OCI-LY1 (cell line): Measurements from ENCODE around the gene AJAP1.

Experiments
- H2AFZ ChIP-seq: fragments of 200-600 bp; sonication (generic), shearing (Covaris generic); 2 replicates; pipeline ENCODE4 v1.6.0; 2014; ENCODE audit warnings: antibody characterized with exemption, mild to moderate bottlenecking, low read length
- H3F3A ChIP-seq: fragments of 200-600 bp; sonication (generic), shearing (Covaris generic); 2 replicates; pipeline ENCODE4 v1.6.0; 2014; ENCODE audit warnings: mild to moderate bottlenecking, antibody characterized with exemption, low read length, moderate library complexity; ENCODE audit not compliant: insufficient read depth
- H3K27ac ChIP-seq: fragments of 200-600 bp; sonication (generic); 2 replicates; pipeline ENCODE4 v1.5.1; 2014; ENCODE audit warnings: low read length, mixed run types, mild to moderate bottlenecking, low read depth; ENCODE audit not compliant: poor library complexity, severe bottlenecking
- H3K27me3 ChIP-seq: fragments of 200-600 bp; sonication (generic); 2 replicates; pipeline ENCODE4 v1.6.0; 2014; ENCODE audit warnings: antibody characterized with exemption, mild to moderate bottlenecking, low read length, moderate library complexity; ENCODE audit not compliant: insufficient read depth
- H3K36me3 ChIP-seq: fragments of 200-600 bp; sonication (generic); 2 replicates; pipeline ENCODE4 v1.6.1; 2014; ENCODE audit warnings: mild to moderate bottlenecking, antibody characterized with exemption, low read length, moderate library complexity, mixed read lengths; ENCODE audit not compliant: insufficient read depth
- H3K4me1 ChIP-seq: fragments of 200-600 bp; sonication (generic); 2 replicates; pipeline ENCODE4 v1.5.1; 2014; ENCODE audit warnings: mild to moderate bottlenecking, low read length, moderate library complexity; ENCODE audit not compliant: insufficient read depth, severe bottlenecking
- H3K4me2 ChIP-seq: fragments of 200-600 bp; sonication (generic), shearing (Covaris generic); 2 replicates; pipeline ENCODE4 v1.6.1; 2014; ENCODE audit warnings: low read length
- H3K4me3 ChIP-seq: fragments of 200-600 bp; sonication (generic); 2 replicates; pipeline ENCODE4 v1.5.1; 2014; ENCODE audit warnings: low read length, low read depth, mild to moderate bottlenecking, mixed read lengths; ENCODE audit not compliant: poor library complexity, severe bottlenecking
- H3K79me2 ChIP-seq: fragments of 200-600 bp; shearing (Covaris generic); 2 replicates; pipeline ENCODE4 v1.6.1; 2016; ENCODE audit warnings: mixed run types, low read length, mixed read lengths; ENCODE audit not compliant: insufficient read depth
- H3K9ac ChIP-seq: fragments of 200-600 bp; sonication (generic), shearing (Covaris generic); 2 replicates; pipeline ENCODE4 v1.6.1; 2014; ENCODE audit warnings: mild to moderate bottlenecking, low read length, mixed read lengths
- H3K9me2 ChIP-seq: fragments of 200-600 bp; sonication (generic), shearing (Covaris generic); 2 replicates; pipeline ENCODE4 v1.6.1; 2014; ENCODE audit warnings: low read depth, mild to moderate bottlenecking, low read length, mixed read lengths
- H3K9me3 ChIP-seq: fragments of 200-600 bp; shearing (Covaris generic); 2 replicates; pipeline ENCODE4 v1.6.1; 2014; ENCODE audit warnings: low read length, mixed read lengths
- H4K20me1 ChIP-seq: fragments of 200-600 bp; sonication (generic), shearing (Covaris generic); 2 replicates; pipeline ENCODE4 v1.6.0; 2016; ENCODE audit warnings: mild to moderate bottlenecking, low read length; ENCODE audit not compliant: insufficient read depth
- CTCF ChIP-seq: fragments of 200-600 bp; sonication (generic), shearing (Covaris generic); IDR thresholded peaks from 2 replicates; pipeline ENCODE4 v1.5.1; 2017; ENCODE audit warnings: mild to moderate bottlenecking, antibody characterized with exemption, low read length, moderate library complexity, mixed read lengths
- EZH2 ChIP-seq: fragments of 200-600 bp; sonication (generic), shearing (Covaris generic); IDR thresholded peaks from 2 replicates; pipeline ENCODE4 v1.8.0; 2017; ENCODE audit warnings: borderline replicate concordance, mixed run types, mild to moderate bottlenecking, antibody characterized with exemption, low read length, moderate library complexity, mixed read lengths

AJAP1 gene

GRCh38 chr1:4767308-4767707, 112.9 kb downstream of the AJAP1 start:
- no peak for TF ChIP-seq EZH2
- TF ChIP-seq CTCF, result no peak
- no peaks in the 10 kb centered on the region for H3K9me2 ChIP-seq
- H3K79me2 ChIP-seq, result no peaks in the 10 kb centered on the region
- no peak overlapping the region for H3K4me3 ChIP-seq
- no peaks in the 10 kb centered on the region for H3F3A ChIP-seq
- no peak overlapping the region for H3K4me2 ChIP-seq
- H3K36me3 ChIP-seq, result no peaks in the 10 kb centered on the region
- no peaks in the 10 kb centered on the region for H3K27me3 ChIP-seq
- H3K27ac ChIP-seq, result no peak overlapping the region
- H3K9me3 ChIP-seq, result no peaks in the 10 kb centered on the region
- no peak overlapping the region for H2AFZ ChIP-seq
- no peaks in the 10 kb centered on the region for H3K4me1 ChIP-seq
- no peaks in the 10 kb centered on the region for H4K20me1 ChIP-seq
- no peak overlapping the region for H3K9ac ChIP-seq

DNA sequence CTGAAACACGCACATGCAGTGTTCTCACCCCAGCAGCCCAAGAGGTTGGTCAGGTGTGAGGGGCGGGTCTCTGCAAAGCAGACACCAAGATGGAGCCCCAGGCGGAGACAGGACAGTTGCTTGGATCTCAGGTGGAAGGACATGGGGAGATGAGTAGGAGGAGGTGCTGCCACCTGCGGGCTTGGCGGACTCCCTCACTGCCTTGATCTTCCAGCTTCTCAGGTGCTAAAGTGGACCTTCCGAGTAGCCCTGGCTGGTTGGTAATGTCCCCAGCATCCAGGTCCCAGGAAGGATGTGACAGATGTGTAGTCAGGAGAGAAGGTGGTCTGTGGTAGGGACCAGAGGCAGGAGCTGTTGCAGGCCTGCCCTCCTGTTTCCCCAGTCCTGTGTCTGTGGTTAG, 114.1 kb downstream of the AJAP1 start:
- Histone ChIP-seq H3K27ac (no peak overlapping the region), H2AFZ (no peak overlapping the region), H3K4me3 (no peak overlapping the region), H3K79me2 (no peaks in the 10 kb centered on the region), H3K27me3 (no peaks in the 10 kb centered on the region; the same call in 1 of the 2 replicates), H3F3A (no peaks in the 10 kb centered on the region), H3K4me2 (no peak overlapping the region), H4K20me1 (no peaks in the 10 kb centered on the region), H3K9ac (no peak overlapping the region), H3K36me3 (no peaks in the 10 kb centered on the region), H3K4me1 (no peaks in the 10 kb centered on the region), H3K9me3 (no peaks in the 10 kb centered on the region), H3K9me2 (no peaks in the 10 kb centered on the region)
- TF ChIP-seq EZH2, result no peak
- no peak for TF ChIP-seq CTCF

- no peak overlapping the region for H3K9ac ChIP-seq
- H3K27ac ChIP-seq, result no peak overlapping the region
- H4K20me1 ChIP-seq, result no peaks in the 10 kb centered on the region
- H3K36me3 ChIP-seq, result no peaks in the 10 kb centered on the region
- no peak for TF ChIP-seq CTCF
- TF ChIP-seq EZH2, result no peak
- no peaks in the 10 kb centered on the region; the same call in 1 of the 2 replicates for H3K27me3 ChIP-seq
- H3K79me2 ChIP-seq, result no peaks in the 10 kb centered on the region
- H3K4me2 ChIP-seq, result no peak overlapping the region
- no peaks in the 10 kb centered on the region for H3K9me2 ChIP-seq
- H3K4me3 ChIP-seq, result no peak overlapping the region
- no peaks in the 10 kb centered on the region for H3K4me1 ChIP-seq
- H2AFZ ChIP-seq, result no peak overlapping the region
- H3K9me3 ChIP-seq, result no peaks in the 10 kb centered on the region
- H3F3A ChIP-seq, result no peaks in the 10 kb centered on the region
Measured at GRCh38 chr1:4769516-4770280, 115.3 kb downstream of the AJAP1 start.
